ENCODE data around the gene MICAL3. TPM values are rescaled to one million over a fixed set of nuclear protein-coding genes. Genes with fewer than 3 reads are reported as not detected.

MICAL3 gene
- total RNA-seq, 1 experiment from 2014 or later, result 47.1 TPM

DNA sequence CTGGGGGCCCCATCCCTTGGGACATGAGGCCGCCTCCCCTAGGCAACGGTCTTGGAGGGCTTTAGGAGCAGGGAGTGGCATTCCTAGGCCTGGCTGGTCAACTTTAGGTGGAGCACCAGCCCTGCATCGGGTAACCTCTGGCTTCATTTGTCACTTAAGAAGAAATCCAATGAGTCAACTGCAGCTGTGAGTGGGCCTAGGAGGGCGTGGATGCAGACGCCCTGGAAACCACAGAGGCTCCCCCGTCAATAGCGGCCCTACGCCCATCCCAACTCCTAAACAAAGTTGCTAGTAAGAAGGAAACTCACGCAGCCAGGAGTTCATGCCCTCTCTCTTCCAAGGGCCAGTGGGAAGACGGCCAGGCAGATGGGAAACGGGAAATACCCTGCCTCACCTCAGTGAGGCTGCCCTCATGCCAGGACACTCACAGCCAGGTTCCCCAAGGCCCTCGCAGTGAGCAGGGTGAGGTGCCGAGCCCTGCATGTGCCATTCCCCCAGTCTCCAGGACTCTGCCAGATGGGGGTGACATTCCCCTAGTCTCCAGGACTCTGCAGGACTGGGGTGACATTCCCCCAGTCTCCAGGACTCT is 270.9 kb downstream of the MICAL3 start:
- no peaks in the 10 kb centered on the region for H3K27me3 ChIP-seq (ENCODE audit: control insufficient read depth, insufficient read depth, low read length)
- H3K36me3 ChIP-seq (ENCODE audit: control insufficient read depth, insufficient read depth, low read length), result no peaks in the 10 kb centered on the region
- intact Hi-C loops (cut with micrococcal nuclease; ENCODE audit: unreplicated experiment), result no loop called here
- BruUV-seq (replicated peaks), result no TSS peak
- TF ChIP-seq, protein P1, sequence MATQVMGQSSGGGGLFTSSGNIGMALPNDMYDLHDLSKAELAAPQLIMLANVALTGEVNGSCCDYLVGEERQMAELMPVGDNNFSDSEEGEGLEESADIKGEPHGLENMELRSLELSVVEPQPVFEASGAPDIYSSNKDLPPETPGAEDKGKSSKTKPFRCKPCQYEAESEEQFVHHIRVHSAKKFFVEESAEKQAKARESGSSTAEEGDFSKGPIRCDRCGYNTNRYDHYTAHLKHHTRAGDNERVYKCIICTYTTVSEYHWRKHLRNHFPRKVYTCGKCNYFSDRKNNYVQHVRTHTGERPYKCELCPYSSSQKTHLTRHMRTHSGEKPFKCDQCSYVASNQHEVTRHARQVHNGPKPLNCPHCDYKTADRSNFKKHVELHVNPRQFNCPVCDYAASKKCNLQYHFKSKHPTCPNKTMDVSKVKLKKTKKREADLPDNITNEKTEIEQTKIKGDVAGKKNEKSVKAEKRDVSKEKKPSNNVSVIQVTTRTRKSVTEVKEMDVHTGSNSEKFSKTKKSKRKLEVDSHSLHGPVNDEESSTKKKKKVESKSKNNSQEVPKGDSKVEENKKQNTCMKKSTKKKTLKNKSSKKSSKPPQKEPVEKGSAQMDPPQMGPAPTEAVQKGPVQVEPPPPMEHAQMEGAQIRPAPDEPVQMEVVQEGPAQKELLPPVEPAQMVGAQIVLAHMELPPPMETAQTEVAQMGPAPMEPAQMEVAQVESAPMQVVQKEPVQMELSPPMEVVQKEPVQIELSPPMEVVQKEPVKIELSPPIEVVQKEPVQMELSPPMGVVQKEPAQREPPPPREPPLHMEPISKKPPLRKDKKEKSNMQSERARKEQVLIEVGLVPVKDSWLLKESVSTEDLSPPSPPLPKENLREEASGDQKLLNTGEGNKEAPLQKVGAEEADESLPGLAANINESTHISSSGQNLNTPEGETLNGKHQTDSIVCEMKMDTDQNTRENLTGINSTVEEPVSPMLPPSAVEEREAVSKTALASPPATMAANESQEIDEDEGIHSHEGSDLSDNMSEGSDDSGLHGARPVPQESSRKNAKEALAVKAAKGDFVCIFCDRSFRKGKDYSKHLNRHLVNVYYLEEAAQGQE (IDR thresholded peaks at IDR 0.05; ENCODE audit: insufficient read depth in 1 of 2, low read depth in 2 of 2, low read length in 1 of 2), result no peak
- TF ChIP-seq POLR2AphosphoS5 (IDR thresholded peaks at IDR 0.05; ENCODE audit: low read depth, low read length) (no peak), TCF7L2 (IDR thresholded peaks at IDR 0.05; ENCODE audit: low read depth, low read length) (no peak), SIN3A (IDR thresholded peaks at IDR 0.05; ENCODE audit: borderline replicate concordance, insufficient read depth, low read depth, low read length) (no peak)
- TF ChIP-seq, protein P2, sequence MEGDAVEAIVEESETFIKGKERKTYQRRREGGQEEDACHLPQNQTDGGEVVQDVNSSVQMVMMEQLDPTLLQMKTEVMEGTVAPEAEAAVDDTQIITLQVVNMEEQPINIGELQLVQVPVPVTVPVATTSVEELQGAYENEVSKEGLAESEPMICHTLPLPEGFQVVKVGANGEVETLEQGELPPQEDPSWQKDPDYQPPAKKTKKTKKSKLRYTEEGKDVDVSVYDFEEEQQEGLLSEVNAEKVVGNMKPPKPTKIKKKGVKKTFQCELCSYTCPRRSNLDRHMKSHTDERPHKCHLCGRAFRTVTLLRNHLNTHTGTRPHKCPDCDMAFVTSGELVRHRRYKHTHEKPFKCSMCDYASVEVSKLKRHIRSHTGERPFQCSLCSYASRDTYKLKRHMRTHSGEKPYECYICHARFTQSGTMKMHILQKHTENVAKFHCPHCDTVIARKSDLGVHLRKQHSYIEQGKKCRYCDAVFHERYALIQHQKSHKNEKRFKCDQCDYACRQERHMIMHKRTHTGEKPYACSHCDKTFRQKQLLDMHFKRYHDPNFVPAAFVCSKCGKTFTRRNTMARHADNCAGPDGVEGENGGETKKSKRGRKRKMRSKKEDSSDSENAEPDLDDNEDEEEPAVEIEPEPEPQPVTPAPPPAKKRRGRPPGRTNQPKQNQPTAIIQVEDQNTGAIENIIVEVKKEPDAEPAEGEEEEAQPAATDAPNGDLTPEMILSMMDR (IDR thresholded peaks at IDR 0.05), result no peak
- DNase-seq (ENCODE audit: low read depth, low spot score) (no peak), ATAC-seq (no peak)
- no peak overlapping the region for H3K27ac ChIP-seq (ENCODE audit: low read length)
- H3K4me3 ChIP-seq (ENCODE audit: low read depth in 2 of 2, low read length in 2 of 2), result no peak overlapping the region
- ChIA-PET CTCF (no interaction called here), POLR2A (no interaction called here)
- in situ Hi-C loops (cut with HindIII; ENCODE audit: low pct_unique_long_range_greater_than_20kb, low sequenced_read_pairs), result no loop called here
- no peaks in the 10 kb centered on the region for H3K9me3 ChIP-seq (ENCODE audit: control insufficient read depth, insufficient read depth, low read depth, low read length)
- H3K4me1 ChIP-seq (ENCODE audit: control insufficient read depth, insufficient read depth, low read length), result peaks cover 2% of the 10 kb centered on the region; the same call in 1 of the 2 replicates

GRCh38 chr22:17751596-17751995 is 272.8 kb downstream of the MICAL3 start:
- ChIA-PET CTCF (no interaction called here), POLR2A (no interaction called here)
- Histone ChIP-seq H3K36me3 (ENCODE audit: control insufficient read depth, insufficient read depth, low read length) (no peaks in the 10 kb centered on the region), H3K27ac (ENCODE audit: low read length) (no peak overlapping the region), H3K27me3 (ENCODE audit: control insufficient read depth, insufficient read depth, low read length) (no peaks in the 10 kb centered on the region), H3K4me3 (ENCODE audit: low read depth in 2 of 2, low read length in 2 of 2) (no peak overlapping the region), H3K9me3 (ENCODE audit: control insufficient read depth, insufficient read depth, low read depth, low read length) (no peaks in the 10 kb centered on the region), H3K4me1 (ENCODE audit: control insufficient read depth, insufficient read depth, low read length) (peaks cover 5% of the 10 kb centered on the region)
- in situ Hi-C loops (cut with HindIII; ENCODE audit: low pct_unique_long_range_greater_than_20kb, low sequenced_read_pairs), result no loop called here
- intact Hi-C loops (cut with micrococcal nuclease; ENCODE audit: unreplicated experiment), result no loop called here
- no TSS peak for BruUV-seq (replicated peaks)
- DNase-seq (ENCODE audit: low read depth, low spot score) (no peak), ATAC-seq (no peak)
- TF ChIP-seq TCF7L2 (IDR thresholded peaks at IDR 0.05; ENCODE audit: low read depth, low read length) (no peak), SIN3A (IDR thresholded peaks at IDR 0.05; ENCODE audit: borderline replicate concordance, insufficient read depth, low read depth, low read length) (no peak), POLR2AphosphoS5 (IDR thresholded peaks at IDR 0.05; ENCODE audit: low read depth, low read length) (no peak)
- TF ChIP-seq, protein P2 (IDR thresholded peaks at IDR 0.05), result no peak

All from Panc1 (cell line).